ENCODE measurements around the gene TGM1. TPM values are rescaled to one million over a fixed set of nuclear protein-coding genes. Genes with fewer than 3 reads are reported as not detected.
A peak's percentile ranks its signal among the peaks of the same experiment; 100 is the strongest.

Gene TGM1
- total RNA-seq, 1 donor from 2014 or later, result 3.0 TPM

GRCh38 chr14:24292118-24292807 is 29.3 kb upstream of the TGM1 start:
- DNase-seq (ENCODE audit: low spot score), result no peak

DNA sequence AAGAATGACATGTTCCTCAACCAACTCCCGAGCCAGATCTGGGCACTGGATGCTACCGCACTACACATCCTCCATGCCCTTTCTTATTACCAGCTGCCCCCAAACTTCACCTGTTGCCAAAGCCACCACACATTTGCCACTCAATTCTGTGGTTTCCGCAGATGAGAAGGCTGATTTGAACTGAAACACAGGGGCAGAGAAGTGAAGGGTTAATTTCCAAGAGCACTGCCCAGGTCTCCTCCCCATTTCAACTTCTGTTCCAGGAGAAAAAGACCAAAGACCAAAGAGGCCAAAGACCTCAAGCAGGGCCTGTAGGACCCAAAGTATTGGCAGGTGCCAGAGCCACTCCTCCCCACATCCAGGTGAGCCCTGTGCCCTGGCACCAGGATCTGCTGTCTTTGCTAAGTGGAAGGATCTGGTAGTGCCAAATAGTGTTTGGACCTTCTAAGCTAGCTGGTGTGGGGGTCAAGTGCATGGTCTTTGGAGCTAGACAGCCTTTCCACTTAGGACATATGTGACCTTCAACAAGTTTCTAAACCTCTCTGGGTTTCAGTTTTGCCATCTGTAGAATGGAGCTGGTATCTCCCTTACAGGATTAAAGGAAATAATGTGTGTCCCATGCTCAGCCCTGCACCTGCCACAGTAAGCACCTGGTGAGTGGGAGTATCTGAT is 28.6 kb upstream of the TGM1 start:
- no peak for DNase-seq (ENCODE audit: low spot score)

- no peak for DNase-seq (ENCODE audit: low spot score)
Observed at GRCh38 chr14:24290746-24291145, 27.8 kb upstream of the TGM1 start.

DNA sequence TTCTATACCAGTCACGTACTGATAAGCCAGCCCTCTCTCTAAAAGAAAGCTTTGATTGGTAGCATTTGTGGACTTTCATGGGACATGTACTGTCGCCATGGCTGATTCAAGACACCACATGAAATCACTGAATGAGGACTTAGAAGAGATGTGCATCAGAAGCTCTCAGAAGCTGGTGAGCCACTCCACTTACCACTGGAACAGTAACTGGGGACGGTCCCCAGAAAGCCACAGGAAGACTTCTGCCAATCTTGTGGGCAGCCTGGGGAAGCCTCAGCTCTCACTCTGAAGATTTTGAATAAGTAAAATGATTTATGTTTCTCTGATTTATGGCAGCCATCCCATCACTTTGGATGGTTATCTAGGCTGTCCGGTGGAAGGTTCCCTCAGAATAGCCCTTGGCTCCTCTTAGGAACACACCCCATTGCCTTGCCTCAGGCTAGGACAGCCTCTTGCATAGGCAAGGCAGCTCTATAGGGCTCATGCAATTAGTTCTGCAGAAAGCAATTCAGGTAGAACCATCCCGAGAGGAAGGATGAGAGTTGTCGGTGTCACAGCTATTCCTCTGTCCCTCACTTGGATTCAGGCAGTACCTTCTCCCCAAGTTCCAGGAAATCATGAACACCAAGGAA is 26.8 kb upstream of the TGM1 start:
- DNase-seq (ENCODE audit: low spot score), result no peak

DNA sequence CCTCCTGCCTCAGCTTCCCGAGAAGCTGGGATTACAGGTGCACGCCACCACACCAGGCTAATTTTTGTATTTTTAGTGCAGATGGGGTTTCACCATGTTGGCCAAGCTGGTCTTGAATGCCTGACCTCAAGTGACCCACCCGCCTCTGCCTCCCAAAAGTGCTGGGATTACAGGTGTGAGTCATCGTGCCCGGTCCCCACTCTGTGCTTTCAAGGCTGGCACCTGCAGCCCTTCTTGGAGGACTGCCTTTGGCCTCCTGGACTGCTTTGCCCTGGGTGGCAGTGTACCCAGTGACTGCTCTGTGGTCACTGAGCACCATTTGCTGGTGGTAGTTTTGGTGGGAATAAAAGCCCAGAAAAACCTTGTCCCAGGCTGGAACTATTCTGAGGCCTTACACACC is 24.0 kb upstream of the TGM1 start:
- no peak for DNase-seq (ENCODE audit: low spot score)

GRCh38 chr14:24285351-24285750 is 22.4 kb upstream of the TGM1 start:
- no peak for DNase-seq (ENCODE audit: low spot score)

DNA sequence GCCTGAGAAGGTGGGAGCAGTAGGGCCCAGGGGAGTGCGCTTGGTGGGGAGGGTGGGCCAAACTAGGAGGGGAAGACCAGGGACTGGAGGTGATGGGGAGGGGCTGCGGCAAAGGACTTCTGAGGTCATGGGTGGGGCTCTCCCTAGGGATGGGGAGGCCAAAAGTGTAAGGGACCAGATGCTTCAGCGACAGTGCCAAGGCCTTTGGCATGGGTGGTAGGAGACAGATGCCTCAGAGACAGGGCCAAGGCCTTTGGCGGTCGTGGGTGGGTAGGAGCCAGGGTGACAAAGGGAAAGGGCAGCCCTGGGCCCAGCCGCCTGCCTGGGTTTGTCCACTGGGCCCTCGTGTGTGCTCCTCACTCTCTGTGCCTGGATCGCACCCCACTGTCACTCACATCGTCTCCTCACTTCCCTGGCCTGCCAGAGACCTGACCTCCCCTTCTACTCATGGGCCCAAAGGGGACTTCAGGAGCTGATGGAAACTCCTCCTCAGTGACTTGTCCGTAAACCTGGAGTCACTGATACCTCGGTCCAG is 21.6 kb upstream of the TGM1 start:
- DNase-seq (ENCODE audit: low spot score), result no peak

GRCh38 chr14:24283796-24284460 is 21.0 kb upstream of the TGM1 start:
- no peak for DNase-seq (ENCODE audit: low spot score)

GRCh38 chr14:24282736-24283135 is 19.8 kb upstream of the TGM1 start:
- no peak for DNase-seq (ENCODE audit: low spot score)

GRCh38 chr14:24281636-24282035 is 18.7 kb upstream of the TGM1 start:
- no peak for DNase-seq (ENCODE audit: low spot score)

- no peak for DNase-seq (ENCODE audit: low spot score)
Observed at GRCh38 chr14:24280797-24281460, 18.0 kb upstream of the TGM1 start.

- DNase-seq (ENCODE audit: low spot score), result no peak
Observed at GRCh38 chr14:24279301-24280186, 16.6 kb upstream of the TGM1 start.

DNA sequence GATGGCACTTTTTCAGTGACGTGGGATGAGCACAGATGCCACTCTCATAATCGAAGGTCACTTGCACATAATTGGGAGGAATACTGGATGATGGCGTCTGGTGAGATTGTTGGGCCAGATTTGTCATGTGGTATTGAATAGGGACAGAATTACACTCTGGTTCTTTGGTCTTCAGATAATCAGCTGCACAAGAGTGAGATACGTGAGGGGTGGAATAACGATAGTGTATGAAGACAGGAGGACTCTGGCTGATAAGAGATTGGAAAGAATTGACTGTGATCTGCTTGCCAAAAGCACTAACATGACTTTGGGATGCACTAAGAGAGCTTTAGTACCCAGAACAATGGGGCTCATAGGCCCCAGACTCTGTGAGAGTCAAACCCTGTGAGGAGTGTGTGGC is 15.4 kb upstream of the TGM1 start:
- no peak for DNase-seq (ENCODE audit: low spot score)

- DNase-seq (ENCODE audit: low spot score), result peak; percentile 29
Observed at GRCh38 chr14:24277606-24278321, 14.8 kb upstream of the TGM1 start.

GRCh38 chr14:24277071-24277470 is 14.1 kb upstream of the TGM1 start:
- no peak for DNase-seq (ENCODE audit: low spot score)

GRCh38 chr14:24274101-24274543 is 11.1 kb upstream of the TGM1 start:
- DNase-seq (ENCODE audit: low spot score), result no peak

DNA sequence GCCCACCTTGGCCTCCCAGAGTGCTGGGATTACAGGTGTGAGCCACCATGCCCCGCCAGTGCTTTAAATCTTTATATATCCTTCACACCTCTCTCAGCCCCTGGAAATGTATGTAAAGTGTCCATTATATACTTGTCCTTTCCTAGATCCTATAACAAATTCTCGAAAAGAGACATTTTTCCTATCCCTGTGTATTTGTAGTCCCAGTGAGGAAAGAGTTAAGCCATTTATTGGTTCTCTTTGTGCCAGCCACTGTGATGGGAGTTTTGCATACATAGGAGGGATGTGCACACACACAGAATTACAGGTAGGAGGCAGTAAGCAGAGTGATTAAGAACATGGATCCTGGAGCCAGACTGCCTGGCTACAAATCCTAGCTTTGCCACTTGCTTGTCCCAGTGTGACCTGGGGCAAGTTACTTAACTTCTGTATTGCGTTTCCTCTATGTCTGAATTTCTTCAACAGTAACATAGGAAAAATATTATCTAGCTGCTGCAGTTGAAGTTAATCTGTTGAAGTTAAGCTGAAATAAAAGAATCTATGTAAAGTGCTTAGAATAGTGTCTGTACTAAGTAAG is 10.5 kb upstream of the TGM1 start:
- no peak for DNase-seq (ENCODE audit: low spot score)

GRCh38 chr14:24272467-24272866 is 9.5 kb upstream of the TGM1 start:
- no peak for DNase-seq (ENCODE audit: low spot score)

- DNase-seq (ENCODE audit: low spot score), result no peak
Observed at GRCh38 chr14:24271834-24272263, 8.9 kb upstream of the TGM1 start.
